Dedifferentiated amniotic fluid mesenchymal stem cell (primary cell): Measurements from ENCODE around the gene TCERG1L.
"Not testable (repeated sequence)": the region's sequence is repeated elsewhere in the genome, so short reads cannot be mapped to it uniquely, and the experiment has no call there.

Experiments used
- DNase-seq: peaks from one replicate; pipeline ENCODE4 v3.0.0-alpha.2; 2016; ENCODE audit errors: extremely low spot score

TCERG1L gene

DNA sequence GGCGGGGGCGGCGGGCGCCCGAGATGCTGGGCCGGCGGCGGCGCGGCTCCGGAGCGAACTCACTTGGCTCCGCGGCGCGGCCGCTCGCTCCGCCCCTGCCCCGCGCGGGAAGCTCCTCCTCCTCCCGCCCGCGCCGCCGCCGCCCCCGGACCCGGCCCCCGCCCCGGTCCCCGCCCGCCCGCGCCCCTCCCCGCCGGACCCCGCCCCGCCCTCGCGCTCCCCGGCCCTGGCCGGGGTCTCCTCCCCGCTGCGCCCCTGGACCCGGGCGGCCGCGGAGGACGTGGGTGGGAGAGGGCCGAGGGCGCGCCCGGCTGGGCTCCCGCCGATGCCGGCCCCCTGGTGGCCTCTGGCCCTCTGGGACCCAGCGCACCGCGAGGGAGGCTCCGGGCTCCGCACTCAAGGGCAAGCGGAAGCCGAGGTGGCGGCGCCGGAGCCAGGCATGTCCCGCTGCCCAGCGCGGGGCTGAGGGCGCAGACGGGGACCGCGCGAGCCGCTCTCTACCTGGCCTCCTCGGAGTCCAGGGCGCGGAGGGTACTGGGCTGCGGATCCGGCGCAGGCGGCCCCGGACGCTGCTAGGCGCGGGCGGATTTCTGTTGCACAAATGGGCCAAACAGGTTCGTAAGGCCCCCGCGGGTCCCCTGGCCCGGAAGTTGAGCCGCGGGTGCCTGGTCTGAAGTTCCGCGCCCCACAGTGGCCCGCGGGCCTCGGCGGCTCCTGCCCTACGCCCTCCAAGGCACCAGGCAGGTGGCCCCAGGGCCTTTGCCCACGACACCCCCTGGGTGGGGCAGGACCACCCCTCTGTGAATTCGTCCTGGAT lies at the start of gene TCERG1L:
TCERG1L (minus strand) TSS at position 61 of the 817 bp plus-strand sequence. CDS start 86 bp downstream, outside the sequence.
- DNase-seq, result no peak

DNA sequence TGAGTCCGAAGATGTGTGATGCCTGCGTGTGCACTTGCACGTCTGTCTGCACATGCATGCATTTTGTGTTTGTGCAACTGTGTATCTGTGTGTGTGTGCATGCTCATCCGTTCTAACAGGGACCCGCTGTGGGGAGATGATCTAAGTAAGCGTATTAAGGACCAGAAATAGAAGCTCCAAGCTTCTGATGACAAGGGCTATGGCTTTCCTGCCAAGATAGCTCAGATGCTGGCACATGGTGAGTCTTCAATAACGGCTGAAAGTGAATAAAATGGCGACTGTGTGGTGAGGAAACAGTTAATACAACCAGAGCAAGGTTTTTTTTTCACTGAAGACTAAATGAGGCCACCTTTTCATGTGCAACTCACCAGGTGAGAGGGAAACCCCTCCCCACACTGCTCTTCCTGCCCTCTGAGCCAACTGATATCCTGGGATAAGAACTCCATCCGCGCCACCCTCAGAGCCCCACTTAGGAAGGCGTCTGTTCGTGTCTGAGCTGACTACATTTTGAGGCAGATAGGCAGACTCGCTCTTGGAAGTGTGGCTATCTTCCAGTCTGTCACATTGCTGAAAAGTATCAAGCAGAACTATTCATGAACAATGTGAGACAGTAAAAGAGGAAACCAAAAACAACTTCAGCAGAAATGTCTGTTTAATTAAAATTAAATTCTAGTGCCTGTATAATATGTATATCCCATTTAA lies 47.4 kb upstream of the TCERG1L start:
- DNase-seq, result no peak

GRCh38 chr10:131356442-131356841 lies 44.9 kb upstream of the TCERG1L start:
- DNase-seq, result no peak

GRCh38 chr10:131355881-131356280 lies 44.4 kb upstream of the TCERG1L start:
- no peak for DNase-seq

- DNase-seq, result no peak
Measured at GRCh38 chr10:131355056-131355455, 43.5 kb upstream of the TCERG1L start.

GRCh38 chr10:131354380-131354779 lies 42.9 kb upstream of the TCERG1L start:
- no peak for DNase-seq

DNA sequence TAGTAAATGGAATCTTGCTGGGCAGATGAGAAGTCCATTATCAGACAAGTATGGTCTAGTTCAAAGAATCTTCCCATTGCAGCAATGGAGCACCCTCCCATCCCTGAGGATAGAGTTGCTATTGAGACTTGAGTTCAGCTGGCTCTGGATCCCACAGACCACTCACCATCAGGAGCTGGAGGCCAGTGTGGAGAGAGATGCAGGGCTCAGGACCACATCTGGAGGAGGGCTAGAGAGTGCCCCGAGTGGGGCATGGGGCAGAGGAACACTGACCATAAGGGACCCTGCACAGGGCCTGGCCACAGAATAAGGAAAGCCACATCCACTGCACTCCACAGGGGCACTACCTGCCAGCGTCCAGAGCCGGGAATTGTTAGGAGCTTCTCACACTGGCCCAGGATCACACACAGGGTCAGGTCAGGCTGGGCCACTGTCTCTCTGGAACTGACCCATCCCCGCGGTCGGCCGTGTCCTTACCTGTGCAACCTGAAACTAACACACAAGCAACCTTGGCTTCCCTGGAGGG lies 41.3 kb upstream of the TCERG1L start:
- no peak for DNase-seq

DNA sequence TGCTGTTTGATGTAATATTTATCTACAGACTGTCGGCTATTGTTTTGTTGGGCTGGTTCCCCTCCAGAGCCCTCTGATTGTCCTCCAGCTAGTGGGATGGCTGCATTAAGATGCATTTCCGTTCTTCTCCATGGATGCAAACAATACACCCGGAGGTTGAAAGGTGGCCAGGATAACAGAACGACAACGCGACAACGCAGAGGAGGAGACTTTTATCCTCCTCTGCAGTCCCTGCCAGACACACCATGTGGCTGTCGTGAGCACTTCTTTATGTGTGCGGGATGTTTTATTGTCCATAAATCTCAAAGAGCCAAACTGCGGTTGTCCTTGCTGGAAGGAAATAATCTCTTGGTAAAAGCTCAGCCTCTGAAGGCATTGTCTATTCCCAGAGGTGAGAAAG lies 39.1 kb upstream of the TCERG1L start:
- DNase-seq, result no peak

GRCh38 chr10:131350245-131350644 lies 38.7 kb upstream of the TCERG1L start:
- DNase-seq, result no peak

- no peak for DNase-seq
Measured at GRCh38 chr10:131346456-131346855, 34.9 kb upstream of the TCERG1L start.

DNA sequence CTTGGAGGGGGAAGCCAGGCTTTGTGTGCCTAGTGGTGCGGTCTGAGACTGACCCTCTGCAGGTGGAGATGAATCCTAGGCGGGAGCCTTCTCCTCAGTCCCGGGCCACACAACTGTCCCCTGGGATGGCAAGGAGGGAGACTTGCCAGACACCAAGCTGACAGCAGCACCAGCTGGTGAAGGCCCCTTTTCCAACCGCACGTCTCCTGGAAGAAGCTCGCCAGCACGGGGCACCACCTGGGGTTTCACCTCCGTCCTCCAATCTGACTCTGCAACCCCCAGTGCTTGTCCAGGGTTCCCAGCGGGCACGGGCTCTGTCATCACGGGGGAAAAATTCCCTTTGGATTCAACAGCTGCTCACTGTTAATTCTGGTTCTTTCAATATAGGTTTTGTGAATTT lies 34.2 kb upstream of the TCERG1L start:
- DNase-seq, result no peak

- no peak for DNase-seq
Measured at GRCh38 chr10:131344747-131345146, 33.2 kb upstream of the TCERG1L start.

DNA sequence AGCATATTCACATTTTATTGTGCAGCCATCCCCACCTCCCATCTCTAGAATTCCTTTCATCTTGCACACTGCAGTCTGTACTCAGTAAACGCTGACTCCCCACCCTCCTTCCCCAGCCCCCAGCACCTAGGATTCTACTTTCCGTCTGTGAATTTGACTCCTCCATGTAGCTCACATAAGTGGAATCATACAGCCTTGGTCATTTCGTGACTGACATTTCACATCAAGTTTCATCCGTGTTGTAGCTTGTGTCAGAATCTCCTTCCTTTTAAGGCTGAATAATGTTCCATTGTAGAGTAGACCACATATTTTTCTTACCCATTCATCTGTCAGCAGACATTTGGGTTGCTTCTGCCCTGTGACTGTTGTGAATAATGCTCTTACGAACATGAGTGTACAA lies 26.2 kb upstream of the TCERG1L start:
- DNase-seq, result no peak

GRCh38 chr10:131332821-131333220 lies 21.3 kb upstream of the TCERG1L start:
- DNase-seq, result no peak

DNA sequence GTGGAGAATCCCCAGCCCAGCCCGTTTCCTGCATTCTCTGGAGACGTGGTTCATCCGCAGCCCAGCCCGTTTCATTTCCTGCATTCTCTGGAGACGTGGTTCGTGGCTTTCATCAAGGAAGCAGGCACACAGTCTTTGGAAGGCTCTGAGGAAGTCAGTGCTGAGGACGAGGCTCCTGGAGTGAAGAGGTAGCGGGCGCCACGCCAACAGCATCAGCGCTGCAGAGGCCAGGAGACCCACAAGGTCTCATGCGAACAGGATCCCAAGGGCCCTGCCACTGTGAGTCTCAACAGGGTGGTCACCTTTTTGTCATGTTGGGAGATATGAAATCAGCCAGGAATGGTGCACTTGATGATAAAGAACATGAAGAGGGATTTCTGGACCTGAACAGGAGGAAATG lies 12.4 kb upstream of the TCERG1L start:
- DNase-seq, result no peak

DNA sequence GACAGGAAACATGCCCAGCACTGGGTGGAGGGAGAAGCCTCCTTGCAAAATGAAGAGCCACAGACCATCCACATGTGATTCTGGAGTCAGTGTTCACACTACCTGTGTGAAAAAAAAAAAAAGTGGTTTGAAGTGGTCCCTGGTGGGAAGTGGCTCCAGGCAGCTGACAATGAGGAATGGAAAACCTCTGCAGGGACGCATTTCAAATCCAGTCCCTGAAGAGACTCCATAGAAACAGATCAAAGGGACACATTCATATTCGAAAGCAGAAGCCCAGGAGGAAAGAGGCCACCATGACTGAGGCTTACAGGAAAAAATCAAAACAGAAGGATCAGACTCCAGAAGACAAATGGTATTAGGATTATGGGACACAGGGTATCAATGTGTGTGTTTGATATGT lies 11.5 kb upstream of the TCERG1L start:
- DNase-seq, result no peak

GRCh38 chr10:131322575-131322974 lies 11.1 kb upstream of the TCERG1L start:
- not testable (repeated sequence) for DNase-seq

GRCh38 chr10:131320860-131321604 lies 9.5 kb upstream of the TCERG1L start:
- no peak for DNase-seq

GRCh38 chr10:131318814-131319213 lies 7.3 kb upstream of the TCERG1L start:
- DNase-seq, result no peak

DNA sequence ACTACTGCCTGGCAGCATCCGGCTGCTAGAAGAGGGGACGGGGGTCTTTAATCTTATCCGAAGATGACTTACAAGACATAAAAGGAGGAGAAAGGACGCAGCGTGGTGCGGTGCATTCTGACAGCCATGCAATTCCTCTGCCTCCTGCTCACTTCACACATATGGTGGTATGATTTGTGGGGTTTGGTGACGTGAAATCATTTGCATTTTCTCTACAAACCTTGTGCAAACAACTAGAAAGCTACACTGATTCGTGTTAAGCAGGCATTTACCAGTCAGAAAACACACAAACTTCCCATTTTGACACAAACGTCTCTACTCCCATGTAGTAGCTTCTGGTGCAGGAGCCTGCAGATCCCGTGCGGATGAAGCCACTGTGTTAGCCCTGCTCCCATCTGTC lies 6.8 kb upstream of the TCERG1L start:
- DNase-seq, result no peak

GRCh38 chr10:131316321-131317075 lies 5.0 kb upstream of the TCERG1L start:
- DNase-seq, result no peak

DNA sequence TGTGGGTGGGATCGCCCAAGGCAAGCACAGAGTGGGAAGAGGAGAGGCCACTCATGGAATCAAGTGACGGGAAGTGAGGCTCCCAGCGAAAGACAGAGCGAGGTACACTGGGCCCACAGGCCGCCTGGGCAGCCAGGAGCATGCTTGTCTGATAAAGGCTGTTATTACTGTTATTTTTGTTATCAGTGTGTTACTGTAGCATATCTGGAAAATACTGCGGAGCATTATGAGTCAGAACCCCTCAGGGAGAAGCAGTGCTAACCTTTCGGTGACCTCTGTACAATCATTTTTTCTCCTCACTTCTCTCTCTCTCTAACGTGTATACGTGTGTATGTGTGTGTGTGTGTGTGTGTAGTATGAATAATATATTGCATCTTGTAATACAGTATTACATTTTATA lies 3.8 kb upstream of the TCERG1L start:
- no peak for DNase-seq
